ENCODE measurements around the gene FTSJ1.

- no peak for TF ChIP-seq CTCF (IDR thresholded peaks at IDR 0.05; ENCODE audit: insufficient read depth, low read length, poor library complexity, severe bottlenecking)
- no peak for TF ChIP-seq EZH2phosphoT487 (conservative IDR thresholded peaks at IDR 0.05; ENCODE audit: low read length)
Observed at GRCh38 chrX:48505481-48505880, 29.5 kb downstream of the FTSJ1 start.

Measured in SU-DHL-6 (cell line).